Pancreas (tissue), 10 donors: ENCODE data around the gene HFM1. TPM values are rescaled to one million over a fixed set of nuclear protein-coding genes. Genes with fewer than 3 reads are reported as not detected.

ENCODE experiments used
- ATAC-seq, 4 donors: fragments of 200-7000 bp; cut with Tn5 transposase; one replicate each; pipeline versions ENCODE4 v1.8.0 to v1.9.1; 2020; ENCODE audit warnings: mild to moderate bottlenecking in 4 of 4, moderate library complexity in 4 of 4
- DNase-seq, 6 donors: peaks; one replicate each; pipeline ENCODE4 v3.0.0-alpha.2; 2020
- FAIRE-seq: peaks from 2 replicates; lab custom pipeline; 2012; peaks lifted over from hg19 to GRCh38; lab: Jason Lieb, UNC
- H3K27ac ChIP-seq, 4 donors: fragments of 200-600 bp; sonication (generic); 1 replicate in 3 of 4; 2 replicates in 1 of 4; pipeline versions ENCODE4 v1.5.0 to v1.8.0; 2020
- H3K27me3 ChIP-seq, 4 donors: fragments of 200-600 bp; one replicate each; pipeline ENCODE4 v1.8.0; 2021
- H3K36me3 ChIP-seq, 3 donors: fragments of 200-600 bp; sonication (generic) in 1 of 3; one replicate each; pipeline versions ENCODE4 v1.5.0 to v1.8.0; 2020 to 2021
- H3K4me1 ChIP-seq, 3 donors: fragments of 200-600 bp; one replicate each; pipeline ENCODE4 v1.8.0; 2021
- H3K4me3 ChIP-seq, 4 donors: fragments of 200-600 bp; sonication (generic) in 2 of 4; one replicate each; pipeline versions ENCODE4 v1.5.0 to v1.8.0; 2020 to 2021
- H3K9me3 ChIP-seq, 4 donors: fragments of 200-600 bp; one replicate each; pipeline ENCODE4 v1.8.0; 2021
- CTCF ChIP-seq, 4 donors: fragments of 200-600 bp; sonication (generic) in 3 of 4; IDR thresholded peaks; one replicate each; pipeline versions ENCODE4 v1.5.0 to v1.8.0; 2021; ENCODE audit warnings: antibody characterized with exemption in 4 of 4
- WGBS, 2 donors: extraction: QIAGEN DNeasy Blood & Tissue Kit; methylation state at CpG; one replicate each; pipeline ENCODE4 v1.1.7; 2013; 5-methylcytosine and 5-hydroxymethylcytosine counted together
- intact Hi-C, 3 donors: fragments of 100-400 bp; cut with DNase I; formaldehyde crosslinking; loops; one replicate each; pipeline versions ENCODE4 v1.11.1 to v1.14.2; 2022
- polyA plus RNA-seq, 2 donors: library from polyadenylated mRNA; stranded (reverse); fragments of 200-250 nt; gene quantifications; one replicate each; pipeline ENCODE4 v1.2.3, GENCODE V29; 2013
- total RNA-seq, 6 donors: library from RNA; stranded (reverse); fragmentation: NEBNext Ultra II Directional in 4 of 6; extraction: Animal tissue kit (Norgen Biotek cat#: 25700) in 4 of 6; gene quantifications; one replicate each; pipeline versions ENCODE4 v1.2.1 to v1.2.4, GENCODE V29; 2021 to 2023
- donor health status: healthy with polysubstance abuse.
- donor health status: DM: no; HTN: no; CAD: no; lungs with moderate emphysema.
- donor health status: DM: no; HTN: no; CAD: no.
- donor health status: control.
- donor health status: control.
- donor health status: Bipolar disorder and iron deficiency.
- donor health status: DM: yes; HTN: yes; CAD: no.
- donor health status: DM: no; HTN: no; CAD: no.
- donor health status: DM: no; HTN: no; CAD: no.
- donor health status: DM: yes; HTN: yes; CAD: no.

HFM1 gene
- total and polyA plus RNA-seq, 8 donors, result 0.54 to 2.4 (median 1.5) TPM

GRCh38 chr1:91282695-91283420, 121.8 kb downstream of the HFM1 start:
- intact Hi-C loops, result loop anchor here in 1 of 3 donors (10.0 kb wide), 1 partner anchor 112 kb away; no protein-coding TSS in a partner anchor
- H3K36me3 ChIP-seq, result no peaks in the 10 kb centered on the region
- no peaks in the 10 kb centered on the region for H3K9me3 ChIP-seq
- FAIRE-seq, result peak; percentile 67
- peak; percentile 46 to 71 (median 69) for TF ChIP-seq CTCF (IDR thresholded peaks at IDR 0.05)
- ATAC-seq, result peak; percentile 72 to 93 (median 88)
- no peak overlapping the region for H3K27ac ChIP-seq
- peak overlapping the region in 1 of 4 donors; percentile 29 for H3K4me3 ChIP-seq
- no peaks in the 10 kb centered on the region for H3K27me3 ChIP-seq
- 36 to 41% methylated on average over 6 of the region's 6 CpGs for WGBS, 2 donors
- H3K4me1 ChIP-seq, result no peaks in the 10 kb centered on the region
- peak in 3 of 6 donors; percentile 19 to 58 (median 31) for DNase-seq

- no peaks in the 10 kb centered on the region for H3K27me3 ChIP-seq
- WGBS, 2 donors, result 60 to 64% methylated on average over 6 of the region's 6 CpGs
- TF ChIP-seq CTCF (IDR thresholded peaks at IDR 0.05), result no peak
- intact Hi-C loops, result loop anchor here in 1 of 3 donors (10.0 kb wide), 1 partner anchor 113 kb away; no protein-coding TSS in a partner anchor
- no peak for DNase-seq
- no peak for ATAC-seq
- H3K4me3 ChIP-seq, result no peak overlapping the region
- no peaks in the 10 kb centered on the region for H3K9me3 ChIP-seq
- no peak overlapping the region for H3K27ac ChIP-seq
- H3K36me3 ChIP-seq, result no peaks in the 10 kb centered on the region
- no peak for FAIRE-seq
- H3K4me1 ChIP-seq, result no peaks in the 10 kb centered on the region
Measured at GRCh38 chr1:91281782-91282181, 122.9 kb downstream of the HFM1 start.

- intact Hi-C loops, result no loop called here
- ATAC-seq (no peak), FAIRE-seq (no peak), DNase-seq (no peak)
- Histone ChIP-seq H3K4me1 (no peaks in the 10 kb centered on the region), H3K27ac (no peak overlapping the region), H3K27me3 (no peaks in the 10 kb centered on the region), H3K4me3 (no peak overlapping the region), H3K9me3 (no peaks in the 10 kb centered on the region), H3K36me3 (no peaks in the 10 kb centered on the region)
- peak in 1 of 4 donors; percentile 13 for TF ChIP-seq CTCF (IDR thresholded peaks at IDR 0.05)
- WGBS, 2 donors, result 5 to 25% methylated on average over 1 of the region's 1 CpG
Measured at GRCh38 chr1:91278754-91279153, 125.9 kb downstream of the HFM1 start.

GRCh38 chr1:91273875-91274274, 130.8 kb downstream of the HFM1 start:
- DNase-seq (no peak), FAIRE-seq (no peak), ATAC-seq (no peak)
- Histone ChIP-seq H3K36me3 (no peaks in the 10 kb centered on the region), H3K27me3 (no peaks in the 10 kb centered on the region), H3K9me3 (no peaks in the 10 kb centered on the region), H3K4me3 (no peak overlapping the region), H3K27ac (no peak overlapping the region), H3K4me1 (no peaks in the 10 kb centered on the region)
- intact Hi-C loops, result no loop called here
- WGBS, 2 donors, result 79 to 80% methylated on average over 1 of the region's 1 CpG
- TF ChIP-seq CTCF (IDR thresholded peaks at IDR 0.05), result no peak

- no peak for FAIRE-seq
- H3K27me3 ChIP-seq, result no peaks in the 10 kb centered on the region
- no peak for TF ChIP-seq CTCF (IDR thresholded peaks at IDR 0.05)
Measured at GRCh38 chr1:91261655-91262054, 143.0 kb downstream of the HFM1 start.

More at GRCh38 chr1:91261655-91262054, 143.0 kb downstream of the HFM1 start:
- Histone ChIP-seq H3K4me3 (no peak overlapping the region), H3K36me3 (no peaks in the 10 kb centered on the region), H3K9me3 (no peaks in the 10 kb centered on the region), H3K27ac (no peak overlapping the region), H3K4me1 (no peaks in the 10 kb centered on the region)
- intact Hi-C loops, result no loop called here
- no peak for ATAC-seq
- WGBS, 2 donors, result 66 to 76% methylated on average over 2 of the region's 2 CpGs
- no peak for DNase-seq
